GM18508 (cell line): ENCODE data around the gene EXOC7.
"Not testable (repeated sequence)": the region's sequence is repeated elsewhere in the genome, so short reads cannot be mapped to it uniquely, and the experiment has no call there.

Source experiments
- ATAC-seq: cut with Tn5 transposase; IDR thresholded peaks from one replicate; pipeline ENCODE4 v1.9.1; 2021; ENCODE audit warnings: moderate number of reproducible peaks; ENCODE audit not compliant: insufficient read depth, unreplicated experiment

The EXOC7 gene

GRCh38 chr17:76089680-76090516, 13.7 kb downstream of the EXOC7 start:
- no peak for ATAC-seq

DNA sequence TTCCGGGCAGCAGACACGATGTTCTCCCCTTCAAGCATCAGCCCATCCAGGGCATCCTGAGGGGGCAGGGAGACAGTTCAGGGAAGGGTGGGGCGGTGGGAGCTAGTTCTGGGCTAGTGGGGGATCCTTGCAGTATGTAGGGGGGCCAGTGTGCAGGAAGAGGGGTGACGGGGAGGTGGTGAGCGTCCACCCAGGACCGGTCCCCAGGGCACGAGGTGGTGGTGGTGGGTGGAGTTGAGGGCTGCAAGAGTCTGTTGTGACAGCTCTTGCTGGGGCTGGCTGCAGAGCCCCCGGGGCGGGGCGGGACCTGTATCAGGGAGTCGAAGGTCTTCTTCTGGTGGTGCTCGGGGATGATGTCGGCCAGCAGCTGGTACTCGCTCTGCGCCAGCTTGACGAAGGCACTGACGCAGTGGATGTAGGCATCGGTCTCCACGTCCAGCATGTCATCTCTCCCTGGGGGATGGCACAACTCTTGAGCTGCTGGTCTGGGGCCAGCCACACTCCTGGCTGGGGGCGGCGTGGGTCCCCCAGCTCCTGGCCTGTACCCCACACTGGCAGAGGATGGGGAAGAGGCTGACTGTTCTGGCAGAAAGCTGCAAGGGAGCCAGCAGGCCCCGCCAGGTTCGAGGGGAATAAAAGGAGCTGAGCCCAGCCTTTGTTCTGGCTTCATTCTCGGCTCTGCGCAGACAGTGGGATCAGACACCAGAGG, 14.6 kb downstream of the EXOC7 start:
- no peak for ATAC-seq

DNA sequence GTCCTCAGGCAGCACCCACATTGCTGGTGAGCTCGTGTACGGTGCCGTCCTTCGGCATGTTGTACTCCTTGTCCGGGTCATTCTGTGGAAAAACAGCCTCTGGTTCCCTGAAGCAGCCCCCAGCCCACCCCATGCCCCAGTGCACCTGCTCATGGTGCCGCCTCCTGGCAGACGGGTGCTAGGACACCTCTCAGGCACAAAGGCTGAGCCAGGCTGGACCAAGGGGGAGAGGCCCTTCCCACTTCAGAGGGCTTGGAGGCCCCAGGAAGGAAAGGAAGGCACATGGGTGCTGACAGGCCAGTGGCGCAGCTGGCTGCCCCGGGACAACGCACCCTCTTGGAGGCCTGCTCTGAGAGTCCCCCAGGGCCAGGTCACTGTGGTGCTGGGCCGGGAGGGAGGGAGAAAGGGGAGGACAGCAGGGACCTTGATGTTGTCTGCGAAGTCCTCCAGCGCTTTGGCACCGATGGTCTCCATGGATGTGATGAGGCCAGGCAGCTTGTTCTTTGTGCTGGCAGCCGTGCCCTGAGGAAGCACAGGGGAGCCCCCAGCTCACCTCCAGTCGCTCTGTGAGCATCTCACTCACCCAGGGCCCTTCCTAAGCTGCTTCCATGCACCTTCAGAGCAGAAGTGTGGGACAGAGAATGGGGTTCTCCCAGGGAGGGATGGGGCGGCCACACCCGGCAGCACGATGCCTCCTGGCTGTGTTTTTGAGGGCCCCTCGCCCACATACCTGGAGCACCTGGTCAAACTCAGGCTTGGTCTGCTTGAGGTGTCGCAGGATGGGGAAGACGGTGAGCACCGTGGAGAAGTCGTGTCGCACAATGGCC, 15.3 kb downstream of the EXOC7 start:
- ATAC-seq: no peak

DNA sequence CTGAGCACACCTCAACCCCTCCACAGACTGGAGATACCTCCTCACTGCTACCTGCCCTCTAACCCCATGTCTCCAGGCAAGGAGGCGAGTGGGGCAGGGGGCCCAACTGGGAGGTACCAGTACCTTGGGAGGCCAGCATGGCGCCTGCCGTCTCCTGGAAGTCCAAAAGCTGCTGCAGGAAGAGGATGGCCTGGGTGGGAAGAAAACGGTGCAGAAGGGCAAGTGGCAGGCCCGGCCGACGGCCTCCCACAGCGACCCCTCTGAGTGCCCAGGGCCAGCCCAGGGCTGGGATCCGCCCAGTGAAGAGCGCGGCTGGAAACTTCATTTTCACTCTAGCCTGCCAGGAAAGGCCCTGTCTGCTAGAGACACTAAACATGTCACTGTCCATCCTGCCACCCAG, 16.1 kb downstream of the EXOC7 start:
- ATAC-seq: no peak

DNA sequence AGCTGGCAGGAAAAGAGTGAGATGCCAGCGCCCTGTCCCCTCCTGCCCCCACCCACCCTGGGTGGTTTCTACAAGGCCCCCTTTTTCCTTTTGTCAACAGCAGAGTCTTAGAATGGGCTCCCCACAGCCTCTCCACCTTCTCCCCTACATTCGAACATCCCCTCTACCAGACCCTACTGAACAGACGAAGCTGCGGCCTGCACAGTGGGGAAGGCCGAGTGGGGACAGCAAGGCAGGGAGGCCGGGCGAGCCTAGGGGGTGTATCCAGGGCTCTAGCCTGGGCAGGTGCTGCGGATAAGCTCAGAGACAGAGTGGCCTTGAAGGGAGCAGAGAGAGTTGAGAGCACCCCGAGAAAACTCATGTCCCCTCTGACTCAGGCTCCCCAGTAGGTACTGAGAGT, 17.2 kb downstream of the EXOC7 start:
- no peak for ATAC-seq

DNA sequence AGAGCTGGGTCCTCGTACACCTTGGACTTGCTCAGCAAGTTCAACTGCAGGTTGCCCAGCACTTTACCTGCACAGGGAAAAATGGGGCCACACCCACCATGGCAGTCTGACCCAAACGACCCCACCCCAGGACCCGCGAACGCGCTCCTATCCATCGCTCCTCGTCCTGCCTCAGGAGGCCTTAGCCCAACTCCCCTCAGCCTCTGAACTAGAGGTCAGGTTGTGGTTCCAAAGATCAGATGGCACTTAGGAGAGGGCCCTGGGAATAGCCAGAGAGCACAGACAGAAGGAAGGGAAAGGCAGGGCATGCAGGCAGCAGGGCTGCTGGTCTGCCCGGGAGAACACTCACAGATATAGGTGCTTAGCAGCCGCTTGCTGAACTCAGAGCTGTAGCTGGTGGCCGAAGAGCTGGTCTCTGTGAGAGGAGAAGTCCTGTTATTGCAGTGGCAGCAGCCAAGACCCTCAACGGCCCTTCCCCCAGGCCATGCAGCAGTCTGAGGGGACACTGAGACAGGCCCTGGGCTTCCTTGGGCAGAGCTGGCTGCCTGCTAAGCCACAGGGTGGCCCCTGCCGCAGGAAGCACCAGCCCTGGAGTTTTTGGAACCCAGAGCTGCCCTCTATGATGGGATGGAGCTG, 17.7 kb downstream of the EXOC7 start:
- ATAC-seq: no peak

DNA sequence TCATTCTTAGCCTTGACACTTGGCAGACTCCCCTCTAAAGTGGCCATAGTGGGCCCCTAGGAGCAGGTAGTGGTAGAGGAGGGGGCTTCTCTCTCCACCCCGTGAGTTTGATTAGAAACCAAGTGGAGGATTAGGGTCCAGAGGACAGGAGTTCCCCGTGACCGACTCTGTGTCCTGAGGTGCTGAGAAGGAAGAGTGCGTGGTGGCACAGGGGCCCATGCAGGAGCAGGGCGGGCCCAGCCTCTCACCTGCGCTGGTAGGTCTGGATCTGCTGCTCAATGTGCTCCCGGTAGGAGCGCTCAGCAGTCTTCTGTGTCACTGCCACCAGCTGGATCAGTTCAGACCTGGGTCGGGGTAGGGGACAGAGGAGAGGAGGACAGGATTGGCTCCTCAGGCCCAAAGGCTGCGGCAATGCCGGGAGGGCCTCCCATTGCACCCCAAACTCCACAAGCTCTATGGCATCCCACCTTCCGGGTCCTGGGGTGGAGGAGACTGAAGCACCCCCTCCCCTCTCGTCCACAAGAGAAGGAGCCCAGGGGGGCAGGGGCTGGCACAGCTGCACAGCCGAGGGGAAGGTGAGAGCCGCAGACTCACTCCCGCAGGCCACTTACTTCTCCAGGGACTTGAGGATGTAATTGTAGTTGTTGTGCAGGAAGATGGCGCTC, 18.4 kb downstream of the EXOC7 start:
- ATAC-seq: no peak

- ATAC-seq: no peak
Measured at GRCh38 chr17:76083536-76084182, 19.9 kb downstream of the EXOC7 start.

- no peak for ATAC-seq
Measured at GRCh38 chr17:76082326-76083251, 21.0 kb downstream of the EXOC7 start.

GRCh38 chr17:76081295-76082210, 22.0 kb downstream of the EXOC7 start:
- ATAC-seq: no peak

DNA sequence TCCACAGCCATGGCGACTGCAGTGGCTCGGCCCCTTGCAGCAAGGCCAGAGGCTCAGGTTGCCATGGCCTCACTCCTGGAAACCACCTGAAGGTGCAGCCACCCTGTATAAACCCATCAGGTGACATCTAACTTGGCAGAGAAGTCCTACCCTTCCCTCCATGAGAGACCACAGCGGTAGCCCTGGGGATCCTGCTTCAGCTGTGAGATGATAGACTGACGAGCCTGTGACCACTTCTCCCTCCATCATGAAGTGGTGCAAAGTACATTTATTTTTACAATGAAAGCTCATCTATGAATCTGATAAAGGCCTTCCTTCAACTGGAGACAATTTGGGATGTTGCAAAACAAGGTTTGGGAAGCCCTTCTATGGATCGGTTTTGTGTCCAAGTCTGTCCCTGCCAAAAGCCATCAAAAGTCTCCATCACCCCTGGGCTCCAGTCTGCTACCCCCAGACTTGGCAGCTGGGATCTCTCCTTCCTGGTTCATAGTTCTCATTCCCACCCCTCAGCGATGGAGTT, 22.8 kb downstream of the EXOC7 start:
- ATAC-seq: no peak

DNA sequence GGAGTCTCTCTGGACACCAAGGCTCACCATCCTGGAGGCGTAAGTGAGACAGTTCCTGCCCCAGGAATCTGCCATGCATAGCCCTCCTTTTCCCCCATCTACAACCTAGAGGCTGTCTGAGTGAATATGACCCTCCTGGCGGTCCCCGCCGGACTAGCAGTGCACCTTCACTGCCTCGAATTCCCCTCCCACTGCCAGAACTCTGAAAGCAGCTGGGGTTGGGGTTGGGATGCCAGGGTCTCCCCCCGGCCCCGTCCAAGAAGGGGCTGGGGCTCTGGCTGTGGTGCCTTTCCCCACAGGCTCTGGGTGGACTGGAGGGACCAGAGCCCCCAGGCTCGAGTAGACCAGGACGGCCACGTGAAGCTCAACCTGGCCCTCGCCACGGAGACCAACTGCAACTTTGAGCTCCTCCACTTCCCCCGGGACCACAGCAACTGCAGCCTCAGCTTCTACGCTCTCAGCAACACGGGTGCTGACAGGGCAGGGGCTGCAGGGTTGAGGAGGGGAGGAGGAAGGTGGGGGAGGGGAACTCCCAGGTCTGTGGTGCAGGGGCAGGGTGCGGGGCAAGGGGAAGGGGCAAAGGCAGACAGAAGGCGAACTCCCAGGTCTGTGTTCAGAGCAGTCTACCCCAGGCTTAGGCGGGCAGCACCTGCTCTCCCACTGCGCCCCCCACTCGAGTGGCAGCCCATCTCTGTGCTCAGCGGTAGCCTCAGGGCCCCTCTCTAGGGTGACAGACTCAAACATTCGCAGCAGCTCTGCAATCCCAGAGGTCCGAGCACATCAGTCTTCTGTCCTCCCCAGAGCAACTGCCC, 23.4 kb downstream of the EXOC7 start:
- ATAC-seq: no peak

GRCh38 chr17:76079535-76079955, 24.0 kb downstream of the EXOC7 start:
- no peak for ATAC-seq

DNA sequence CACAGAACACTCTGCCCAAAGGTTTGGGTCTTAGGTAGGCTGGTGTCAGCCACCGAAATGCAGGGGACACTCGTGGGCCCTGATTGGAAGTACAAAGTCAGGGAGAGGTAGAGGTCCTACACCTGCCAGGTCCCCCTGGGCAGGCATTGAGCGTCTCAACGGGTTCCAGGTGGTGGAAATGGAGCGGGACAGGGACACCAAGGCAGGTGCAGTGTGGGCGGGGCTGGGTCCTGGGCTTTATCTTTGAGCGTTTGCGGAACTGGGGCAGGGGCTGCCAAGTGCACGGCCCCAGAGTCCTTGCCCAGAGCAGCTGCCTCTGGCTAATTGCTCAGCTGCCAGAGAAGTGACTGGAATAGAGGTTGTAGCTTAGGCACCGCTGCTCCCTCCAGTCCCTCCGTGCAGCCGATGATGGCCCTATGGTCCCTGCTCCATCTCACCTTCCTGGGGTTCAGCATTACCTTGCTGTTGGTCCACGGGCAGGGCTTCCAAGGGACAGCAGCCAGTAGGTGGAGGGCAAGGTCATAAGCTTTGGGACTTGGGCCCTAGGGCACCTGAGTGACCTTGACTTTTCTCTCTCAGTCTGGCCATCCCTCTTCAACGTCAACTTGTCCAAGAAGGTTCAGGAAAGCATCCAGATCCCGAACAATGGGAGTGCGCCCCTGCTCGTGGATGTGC, 24.6 kb downstream of the EXOC7 start, which contains the start of gene ZACN:
Gene ZACN, plus strand, starts transcription at position 323 of the 675 bp plus-strand sequence. Its CDS starts 83 bp downstream, at position 406.
- ATAC-seq: no peak

- not testable (repeated sequence) for ATAC-seq
Measured at GRCh38 chr17:76078370-76078769, 25.2 kb downstream of the EXOC7 start.
